K562 (cell line): ENCODE results near the gene C3AR1. TPM values are rescaled to one million over a fixed set of nuclear protein-coding genes. Genes with fewer than 3 reads are reported as not detected.

Source experiments
- ARID4B ChIP-seq: sonication (generic); formaldehyde crosslinking; IDR thresholded peaks from 2 replicates; pipeline ENCODE4 v1.8.0; 2022; ENCODE audit warnings: mild to moderate bottlenecking, missing genetic modification reagents
- FOXK1 ChIP-seq: sonication (generic); formaldehyde crosslinking; IDR thresholded peaks from 2 replicates; pipeline ENCODE4 v1.8.0; 2022; ENCODE audit warnings: missing genetic modification reagents, mild to moderate bottlenecking, borderline replicate concordance
- NR2C1 ChIP-seq, 2 experiments: fragments of 450-650 bp; IDR thresholded peaks; 2 replicates each; pipeline ENCODE4 v1.6.1; 2017; ENCODE audit warnings: mild to moderate bottlenecking in 2 of 2, antibody characterized with exemption in 1 of 2, inconsistent platforms in 1 of 2, missing compliant biosample characterization in 1 of 2, missing genetic modification characterization in 1 of 2
- SAP30 ChIP-seq: fragments of 200-600 bp; sonication (generic); IDR thresholded peaks from 2 replicates; pipeline ENCODE4 v1.6.1; 2012; ENCODE audit warnings: borderline replicate concordance, low read depth, mild to moderate bottlenecking, moderate library complexity, low read length, control low read depth, inconsistent platforms; ENCODE audit not compliant: insufficient read depth, poor library complexity, severe bottlenecking
- SMARCB1 ChIP-seq: IDR thresholded peaks from 2 replicates; pipeline ENCODE4 v1.6.1; 2011; ENCODE audit warnings: improper control_type of control experiment, low read depth; ENCODE audit not compliant: insufficient read length
- TBL1XR1 ChIP-seq, 2 experiments: IDR thresholded peaks; 2 replicates each; pipeline ENCODE4 v1.6.1; 2012; ENCODE audit warnings: improper control_type of control experiment in 2 of 2, low read length in 2 of 2, mild to moderate bottlenecking in 1 of 2
- THRA ChIP-seq: fragments of 450-650 bp; IDR thresholded peaks from 2 replicates; pipeline ENCODE4 v1.6.1; 2017; ENCODE audit warnings: mild to moderate bottlenecking, moderate library complexity
- ZBTB12 ChIP-seq: fragments of 250-450 bp; sonication (Bioruptor Pico); IDR thresholded peaks from 2 replicates; pipeline ENCODE4 v1.4.0; 2020
- ZBTB40 ChIP-seq, 2 experiments: fragments of 450-650 bp in 1 of 2; sonication (generic) in 1 of 2; formaldehyde crosslinking in 1 of 2; IDR thresholded peaks; 2 replicates each; pipeline versions ENCODE4 v1.7.1 to v1.9.0; 2016 to 2022; ENCODE audit warnings: inconsistent platforms in 1 of 2, mild to moderate bottlenecking in 1 of 2, missing genetic modification reagents in 1 of 2
- ZKSCAN3 ChIP-seq: fragments of 250-450 bp; sonication (Bioruptor Pico); IDR thresholded peaks from 2 replicates; pipeline ENCODE4 v1.4.0; 2020
- ZNF436 ChIP-seq: fragments of 250-450, 450-650 bp; sonication (Bioruptor Pico); formaldehyde crosslinking; IDR thresholded peaks from 2 replicates; pipeline ENCODE4 v1.7.0; 2020; ENCODE audit warnings: mild to moderate bottlenecking
- polyA plus RNA-seq, 8 experiments: library from polyadenylated mRNA; depleted of rRNA in 4 of 8; stranded (reverse) in 5 of 8; unstranded in 3 of 8; fragments of >200 nt; fragmentation: Nextera tagmentation in 2 of 8; fragmentation: Illumina TruSeq in 1 of 8; extraction: Ambion mirVana in 2 of 8; extraction: Trizol in 1 of 8; gene quantifications; 2 replicates each; pipeline versions ENCODE4 v1.2.1 to v1.2.3, GENCODE V29; 2011 to 2014; ENCODE audit warnings: inconsistent platforms in 1 of 8, missing spikeins in 1 of 8
- total RNA-seq, 7 experiments: library from RNA; depleted of rRNA in 6 of 7; stranded (reverse); fragments of >200 nt in 6 of 7; fragmentation: Illumina TruSeq in 2 of 7; extraction: Trizol in 2 of 7; gene quantifications; 2 replicates each; pipeline versions ENCODE4 v1.2.1 to v1.2.3, GENCODE V29; 2011 to 2021; ENCODE audit warnings: low replicate concordance in 1 of 7

The C3AR1 gene
- total and polyA plus RNA-seq, 9 of the 15 experiments (the other 6 are each of a cell fraction or from before 2014, with no cell fraction given) = 2.2 to 12.9 (median 5.3) TPM

- TF ChIP-seq ARID4B (CRISPR knock-in tag) (no peak), NR2C1 (IDR thresholded peaks at IDR 0.05) (no peak), NR2C1 (tag; IDR thresholded peaks at IDR 0.05) (no peak), SAP30 (no peak), ZBTB40 (IDR thresholded peaks at IDR 0.05) (no peak), ZBTB40 (CRISPR knock-in tag; IDR thresholded peaks at IDR 0.05) (no peak), THRA (no peak), FOXK1 (CRISPR knock-in tag) (no peak), ZKSCAN3 (no peak), SMARCB1 (no peak), TBL1XR1 (IDR thresholded peaks at IDR 0.05; ENCODE audit: low read length in 2 of 2) (no peak), ZNF436 (no peak), ZBTB12 (no peak)
These were observed 25.4 kb downstream of the C3AR1 start (continued) for GRCh38 chr12:8040791-8041190.
